Fibroblast of mammary gland (primary cell): Measurements from ENCODE around the gene SMIM24.

Source experiments
- DNase-seq: peaks from one replicate; pipeline ENCODE4 v3.0.0-alpha.2; 2010; ENCODE audit warnings: low read depth
- H3K4me3 ChIP-seq: 2 replicates; pipeline ENCODE4 v1.5.1; 2011; ENCODE audit warnings: low read depth, mild to moderate bottlenecking, low read length, moderate library complexity; ENCODE audit not compliant: control insufficient read depth
- CTCF ChIP-seq: conservative IDR thresholded peaks from 2 replicates; pipeline ENCODE4 v1.5.1; 2011; ENCODE audit warnings: low read depth, low read length, inconsistent platforms; ENCODE audit not compliant: control insufficient read depth, insufficient read depth

Gene SMIM24

GRCh38 chr19:3524078-3524842, 43.9 kb upstream of the SMIM24 start:
- DNase-seq: no peak
- H3K4me3 ChIP-seq: no peak overlapping the region
- no peak for TF ChIP-seq CTCF

- TF ChIP-seq CTCF: no peak
- no peak overlapping the region for H3K4me3 ChIP-seq
- no peak for DNase-seq
Observed at GRCh38 chr19:3523361-3524077, 43.2 kb upstream of the SMIM24 start.

GRCh38 chr19:3522421-3523360, 42.4 kb upstream of the SMIM24 start:
- no peak for DNase-seq
- TF ChIP-seq CTCF: no peak
- H3K4me3 ChIP-seq: no peak overlapping the region

GRCh38 chr19:3521104-3521445, 40.8 kb upstream of the SMIM24 start:
- TF ChIP-seq CTCF: no peak
- H3K4me3 ChIP-seq: no peak overlapping the region

GRCh38 chr19:3520166-3521103, 40.1 kb upstream of the SMIM24 start:
- no peak overlapping the region for H3K4me3 ChIP-seq
- TF ChIP-seq CTCF: no peak
- DNase-seq: no peak

More at GRCh38 chr19:3521104-3521445, 40.8 kb upstream of the SMIM24 start:
- DNase-seq: no peak
